Measurements from ENCODE around the gene PLCB4.
"Not testable (repeated sequence)": the region's sequence is repeated elsewhere in the genome, so short reads cannot be mapped to it uniquely, and the experiment has no call there.

PLCB4 gene

DNA sequence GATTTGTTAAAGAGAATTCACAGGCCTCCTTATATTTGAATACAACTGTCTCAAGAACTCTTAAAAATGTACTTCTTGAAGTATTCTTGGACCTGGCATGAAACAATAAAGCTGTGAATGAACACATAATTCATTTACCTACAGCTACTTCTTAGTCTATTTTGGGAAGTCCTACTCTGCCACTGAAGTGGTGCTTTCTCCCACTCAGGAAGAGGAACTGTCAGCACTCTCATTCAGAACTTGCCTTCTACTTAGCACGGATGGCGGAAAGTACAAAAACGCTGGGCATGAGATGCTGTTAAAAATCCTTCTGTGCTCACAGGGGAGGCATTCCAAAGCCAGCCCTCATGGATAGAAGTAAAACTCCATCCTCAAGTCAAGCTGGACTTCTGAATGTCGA lies 300.7 kb downstream of the PLCB4 start:
- TF ChIP-seq POLR2AphosphoS5 (IDR thresholded peaks at IDR 0.05; ENCODE audit: borderline replicate concordance, low read depth, low read length), result no peak
- no peak for TF ChIP-seq FOXP2 (optimal IDR thresholded peaks at IDR 0.05; ENCODE audit: control extremely low read depth, extremely low read length, insufficient read depth)
- no peak for TF ChIP-seq EZH2 (IDR thresholded peaks at IDR 0.05)
- H3K27ac ChIP-seq, result no peak overlapping the region
- no peak overlapping the region for H3K9ac ChIP-seq (ENCODE audit: insufficient read length)
- H3K9me3 ChIP-seq (ENCODE audit: low read depth, low read length), result no peaks in the 10 kb centered on the region
- H3K36me3 ChIP-seq (ENCODE audit: insufficient read depth, low read length), result no peaks in the 10 kb centered on the region
- no peak overlapping the region for H3K4me3 ChIP-seq
- DNase-seq (ENCODE audit: low read depth, low spot score), result no peak

- H3K4me3 ChIP-seq, result no peak overlapping the region
- no peak for DNase-seq (ENCODE audit: low read depth, low spot score)
- no peak overlapping the region for H3K27ac ChIP-seq
- no peaks in the 10 kb centered on the region for H3K9me3 ChIP-seq (ENCODE audit: low read depth, low read length)
- TF ChIP-seq FOXP2 (optimal IDR thresholded peaks at IDR 0.05; ENCODE audit: control extremely low read depth, extremely low read length, insufficient read depth) (no peak), EZH2 (IDR thresholded peaks at IDR 0.05) (no peak), POLR2AphosphoS5 (IDR thresholded peaks at IDR 0.05; ENCODE audit: borderline replicate concordance, low read depth, low read length) (no peak)
- no peaks in the 10 kb centered on the region for H3K36me3 ChIP-seq (ENCODE audit: insufficient read depth, low read length)
- no peak overlapping the region for H3K9ac ChIP-seq (ENCODE audit: insufficient read length)
These were observed 305.2 kb downstream of the PLCB4 start for GRCh38 chr20:9374072-9374471.

DNA sequence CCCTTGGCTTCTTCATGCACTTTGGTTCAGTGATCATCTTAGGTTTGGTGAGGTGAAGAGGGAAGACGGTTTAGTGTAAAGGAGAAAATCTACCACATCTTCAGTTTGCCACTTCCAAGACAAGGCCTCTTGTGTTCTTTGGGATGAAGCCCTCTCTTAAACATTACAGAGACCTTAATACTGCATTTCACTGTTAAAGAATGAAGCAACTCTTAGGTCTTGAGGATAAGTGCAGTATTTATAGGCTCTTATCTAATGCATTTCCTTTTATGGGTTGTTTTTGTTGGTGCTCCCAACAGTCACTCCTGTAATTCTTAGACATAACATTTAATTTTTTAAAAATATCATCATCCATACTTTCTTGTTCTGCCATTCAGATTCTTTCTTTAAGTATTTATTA lies 305.6 kb downstream of the PLCB4 start:
- TF ChIP-seq POLR2AphosphoS5 (IDR thresholded peaks at IDR 0.05; ENCODE audit: borderline replicate concordance, low read depth, low read length), result no peak
- no peak for TF ChIP-seq EZH2 (IDR thresholded peaks at IDR 0.05)
- no peak for TF ChIP-seq FOXP2 (optimal IDR thresholded peaks at IDR 0.05; ENCODE audit: control extremely low read depth, extremely low read length, insufficient read depth)
- no peak overlapping the region for H3K27ac ChIP-seq
- H3K36me3 ChIP-seq (ENCODE audit: insufficient read depth, low read length), result no peaks in the 10 kb centered on the region
- no peak overlapping the region for H3K9ac ChIP-seq (ENCODE audit: insufficient read length)
- H3K9me3 ChIP-seq (ENCODE audit: low read depth, low read length), result no peaks in the 10 kb centered on the region
- H3K4me3 ChIP-seq, result no peak overlapping the region
- no peak for DNase-seq (ENCODE audit: low read depth, low spot score)

DNA sequence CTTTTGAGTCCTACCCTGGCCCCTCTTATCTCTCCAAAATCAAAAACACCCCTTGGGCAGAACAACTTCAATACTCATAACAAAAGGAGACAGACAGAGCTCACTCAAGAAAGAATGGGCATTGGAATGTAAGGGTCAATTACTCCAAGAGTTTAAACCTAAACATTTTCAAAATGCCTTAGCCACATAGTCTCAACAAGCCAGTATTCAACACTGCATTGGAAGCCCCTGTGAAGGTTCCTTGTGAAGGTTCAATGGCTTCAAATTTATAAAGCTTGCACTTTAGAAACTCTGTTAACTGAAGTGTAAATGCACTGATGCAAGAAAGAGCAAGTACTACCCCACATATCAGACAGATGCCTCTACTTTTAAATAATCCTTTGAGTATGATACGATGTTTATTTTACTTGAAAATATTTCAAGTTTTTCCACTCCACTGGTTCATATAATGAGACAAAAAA lies 306.4 kb downstream of the PLCB4 start:
- H3K36me3 ChIP-seq (ENCODE audit: insufficient read depth, low read length), result no peaks in the 10 kb centered on the region
- TF ChIP-seq EZH2 (IDR thresholded peaks at IDR 0.05), result no peak
- no peak for TF ChIP-seq FOXP2 (optimal IDR thresholded peaks at IDR 0.05; ENCODE audit: control extremely low read depth, extremely low read length, insufficient read depth)
- no peak for TF ChIP-seq POLR2AphosphoS5 (IDR thresholded peaks at IDR 0.05; ENCODE audit: borderline replicate concordance, low read depth, low read length)
- no peak overlapping the region for H3K27ac ChIP-seq
- H3K9ac ChIP-seq (ENCODE audit: insufficient read length), result no peak overlapping the region
- no peak overlapping the region for H3K4me3 ChIP-seq
- H3K9me3 ChIP-seq (ENCODE audit: low read depth, low read length), result no peaks in the 10 kb centered on the region
- no peak for DNase-seq (ENCODE audit: low read depth, low spot score)

- no peak for DNase-seq (ENCODE audit: low read depth, low spot score)
- H3K9me3 ChIP-seq (ENCODE audit: low read depth, low read length), result no peaks in the 10 kb centered on the region
- H3K27ac ChIP-seq, result no peak overlapping the region
- TF ChIP-seq EZH2 (IDR thresholded peaks at IDR 0.05), result no peak
- no peak for TF ChIP-seq POLR2AphosphoS5 (IDR thresholded peaks at IDR 0.05; ENCODE audit: borderline replicate concordance, low read depth, low read length)
- no peak for TF ChIP-seq FOXP2 (optimal IDR thresholded peaks at IDR 0.05; ENCODE audit: control extremely low read depth, extremely low read length, insufficient read depth)
- no peak overlapping the region for H3K9ac ChIP-seq (ENCODE audit: insufficient read length)
- H3K36me3 ChIP-seq (ENCODE audit: insufficient read depth, low read length), result no peaks in the 10 kb centered on the region
- H3K4me3 ChIP-seq, result no peak overlapping the region
These were observed 308.1 kb downstream of the PLCB4 start for GRCh38 chr20:9377007-9377406.

GRCh38 chr20:9385345-9386310 lies 316.7 kb downstream of the PLCB4 start:
- H3K36me3 ChIP-seq (ENCODE audit: insufficient read depth, low read length); DNase-seq (ENCODE audit: low read depth, low spot score); H3K9me3 ChIP-seq (ENCODE audit: low read depth, low read length); H3K9ac ChIP-seq (ENCODE audit: insufficient read length); H3K27ac ChIP-seq; H3K4me3 ChIP-seq: not testable (repeated sequence)

DNA sequence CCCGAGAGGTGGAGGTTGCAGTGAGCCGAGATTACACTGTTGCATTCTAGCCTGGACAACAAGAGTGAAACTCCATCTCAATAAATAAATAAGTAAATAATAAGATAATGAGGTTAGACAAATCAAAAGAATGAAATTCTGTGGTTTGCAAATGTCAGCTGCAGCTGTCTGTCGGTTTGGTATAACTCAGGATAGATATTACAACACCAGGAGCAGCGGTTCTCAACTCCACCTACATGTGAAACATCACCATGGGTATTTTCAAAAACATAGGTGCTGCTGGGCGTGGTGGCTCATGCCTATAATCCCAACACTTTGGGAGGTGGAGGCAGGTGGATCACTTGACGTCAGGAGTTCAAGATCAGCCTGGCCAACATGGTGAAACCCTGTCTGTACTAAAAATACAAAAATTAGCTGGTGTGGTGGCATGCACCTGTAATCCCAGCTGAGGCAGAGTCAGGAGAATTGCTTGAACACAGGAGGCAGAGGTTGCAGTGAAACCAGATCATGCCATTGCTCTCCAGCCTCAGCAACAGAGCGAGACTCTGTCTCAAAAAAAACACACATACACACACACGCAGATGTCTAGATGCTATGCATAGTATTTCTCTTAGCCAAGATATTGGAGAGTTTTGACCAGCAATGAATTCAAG lies 319.4 kb downstream of the PLCB4 start:
- H3K4me3 ChIP-seq, result no peak overlapping the region
- H3K36me3 ChIP-seq (ENCODE audit: insufficient read depth, low read length), result no peaks in the 10 kb centered on the region
- H3K27ac ChIP-seq, result no peak overlapping the region
- DNase-seq (ENCODE audit: low read depth, low spot score), result no peak
- H3K9me3 ChIP-seq (ENCODE audit: low read depth, low read length), result no peaks in the 10 kb centered on the region
- TF ChIP-seq FOXP2 (optimal IDR thresholded peaks at IDR 0.05; ENCODE audit: control extremely low read depth, extremely low read length, insufficient read depth), result no peak
- TF ChIP-seq POLR2AphosphoS5 (IDR thresholded peaks at IDR 0.05; ENCODE audit: borderline replicate concordance, low read depth, low read length), result no peak
- no peak for TF ChIP-seq EZH2 (IDR thresholded peaks at IDR 0.05)
- no peak overlapping the region for H3K9ac ChIP-seq (ENCODE audit: insufficient read length)

GRCh38 chr20:9388813-9389161 lies 319.9 kb downstream of the PLCB4 start:
- TF ChIP-seq EZH2 (IDR thresholded peaks at IDR 0.05), result no peak
- no peak for TF ChIP-seq POLR2AphosphoS5 (IDR thresholded peaks at IDR 0.05; ENCODE audit: borderline replicate concordance, low read depth, low read length)
- TF ChIP-seq FOXP2 (optimal IDR thresholded peaks at IDR 0.05; ENCODE audit: control extremely low read depth, extremely low read length, insufficient read depth), result no peak
- Histone ChIP-seq H3K9ac (ENCODE audit: insufficient read length) (no peak overlapping the region), H3K36me3 (ENCODE audit: insufficient read depth, low read length) (no peaks in the 10 kb centered on the region), H3K4me3 (no peak overlapping the region), H3K27ac (no peak overlapping the region), H3K9me3 (ENCODE audit: low read depth, low read length) (no peaks in the 10 kb centered on the region)
- DNase-seq (ENCODE audit: low read depth, low spot score), result no peak
